GM19397 (cell line): ENCODE measurements around the gene TANC2.

Experiments used
- ATAC-seq: cut with Tn5 transposase; IDR thresholded peaks from one replicate; pipeline ENCODE4 v1.9.1; 2021; ENCODE audit warnings: mild to moderate bottlenecking, moderate library complexity; ENCODE audit not compliant: unreplicated experiment

TANC2 gene

GRCh38 chr17:62965686-62966425 is at the start of gene TANC2:
Gene TANC2 (plus strand): TSS chr17:62966235. CDS start chr17:63009560, 43,325 bp downstream.
- ATAC-seq, result peak; percentile 68

- ATAC-seq, result no peak
Observed at GRCh38 chr17:62916684-62917571, 49.1 kb upstream of the TANC2 start.

DNA sequence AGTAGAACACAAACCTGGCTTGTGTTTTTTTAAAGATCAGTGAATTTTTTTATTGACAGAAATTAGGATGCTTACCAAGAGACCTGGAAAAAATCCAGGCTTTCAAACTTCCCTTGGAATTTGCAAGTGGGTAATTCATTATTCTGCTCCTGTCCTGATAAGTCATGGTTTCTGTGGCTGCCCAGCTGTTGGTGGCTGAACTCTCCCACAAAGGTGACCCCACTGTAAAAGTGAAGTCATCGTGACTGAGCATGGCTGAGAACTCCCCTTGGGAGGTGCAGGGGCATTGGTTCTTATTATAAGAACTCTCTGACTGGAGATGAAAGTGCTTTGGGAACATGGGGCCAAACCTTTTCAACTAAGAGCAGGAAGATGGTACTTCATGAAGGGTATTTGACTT is 46.6 kb upstream of the TANC2 start:
- no peak for ATAC-seq

DNA sequence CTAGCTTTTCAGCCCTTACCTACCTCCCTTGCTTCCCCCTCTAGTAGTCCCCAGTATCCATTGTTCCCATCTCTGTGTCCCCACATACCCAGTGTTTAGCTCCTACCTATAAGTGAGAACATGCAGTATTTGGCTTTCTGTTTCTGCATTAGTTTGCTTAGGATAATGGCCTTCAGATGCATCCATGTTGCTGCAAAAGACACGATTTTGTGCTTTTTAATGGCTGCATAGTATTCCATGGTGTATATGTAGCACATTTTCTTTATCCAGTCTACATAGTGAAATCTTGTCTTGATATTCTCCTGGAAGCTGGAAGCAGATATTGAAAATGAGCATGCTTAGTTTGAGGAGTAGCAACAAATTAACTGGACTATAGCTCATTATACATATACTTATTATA is 45.7 kb upstream of the TANC2 start:
- ATAC-seq, result no peak

- ATAC-seq, result no peak
Observed at GRCh38 chr17:62921817-62922216, 44.2 kb upstream of the TANC2 start.

DNA sequence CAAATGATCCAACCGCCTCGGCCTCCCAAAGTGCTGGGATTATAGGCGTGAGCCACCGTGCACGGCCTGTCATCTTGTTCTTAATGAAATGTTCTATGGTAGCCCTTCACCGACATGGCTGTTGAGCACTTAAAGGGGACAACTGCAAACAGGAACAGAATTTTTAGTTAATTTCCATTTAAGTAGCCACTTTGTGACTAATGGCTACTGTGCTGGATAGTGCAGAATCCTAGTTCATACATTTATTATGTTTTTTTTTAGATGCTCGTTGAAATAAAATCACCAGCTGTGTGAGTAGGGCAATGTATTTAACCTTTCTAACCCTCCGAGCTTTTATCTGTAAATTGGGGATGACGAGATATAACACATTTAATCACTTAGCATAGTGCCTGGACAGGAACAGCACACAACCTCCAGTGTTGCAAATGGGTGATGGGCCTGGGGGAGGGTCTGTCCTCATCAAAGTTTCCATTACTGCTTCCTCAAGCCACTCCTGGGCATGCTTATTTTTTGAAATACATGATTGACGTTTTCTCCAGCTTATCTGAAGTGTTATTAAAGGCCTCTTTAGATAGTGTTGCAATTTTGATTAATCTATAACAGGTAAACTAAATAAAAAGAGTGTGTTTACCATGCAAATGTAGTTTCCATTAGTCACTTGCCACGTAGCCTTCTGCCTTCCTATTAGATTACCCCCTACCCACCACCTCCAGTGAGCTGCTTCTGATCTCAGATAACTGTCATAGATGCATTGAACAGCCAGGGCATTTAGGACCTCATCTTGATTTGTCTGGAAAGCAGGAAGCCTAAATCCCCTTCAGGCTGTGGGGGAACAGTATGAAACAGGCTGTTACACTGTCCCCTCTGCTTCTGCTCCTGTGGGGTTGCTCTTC is 42.5 kb upstream of the TANC2 start:
- no peak for ATAC-seq

GRCh38 chr17:62925267-62925836 is 40.7 kb upstream of the TANC2 start:
- ATAC-seq, result no peak

DNA sequence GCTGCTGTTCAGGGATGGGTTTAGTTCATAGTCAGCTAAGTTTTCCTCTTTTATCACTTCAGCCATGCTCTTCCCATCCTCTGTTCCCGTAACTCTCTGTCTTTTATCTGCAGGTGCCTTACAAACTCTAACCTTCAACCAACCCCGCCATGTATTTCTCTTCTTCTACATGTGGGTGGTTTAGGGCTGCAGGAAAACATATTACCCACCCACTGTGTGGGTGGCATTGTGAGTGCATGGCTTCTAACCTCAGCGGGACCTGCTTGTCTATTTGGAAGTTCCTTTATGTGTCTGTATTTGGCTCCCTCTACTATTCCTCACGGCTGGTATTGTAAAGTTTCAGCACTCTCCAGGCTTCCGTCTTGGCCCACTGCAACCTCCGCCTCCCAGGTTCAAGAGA is 39.0 kb upstream of the TANC2 start:
- no peak for ATAC-seq

GRCh38 chr17:62929320-62929719 is 36.7 kb upstream of the TANC2 start:
- ATAC-seq, result no peak

GRCh38 chr17:62931101-62931500 is 34.9 kb upstream of the TANC2 start:
- ATAC-seq, result no peak

- ATAC-seq, result no peak
Observed at GRCh38 chr17:62933501-62934385, 32.3 kb upstream of the TANC2 start.

- no peak for ATAC-seq
Observed at GRCh38 chr17:62935098-62935497, 30.9 kb upstream of the TANC2 start.

DNA sequence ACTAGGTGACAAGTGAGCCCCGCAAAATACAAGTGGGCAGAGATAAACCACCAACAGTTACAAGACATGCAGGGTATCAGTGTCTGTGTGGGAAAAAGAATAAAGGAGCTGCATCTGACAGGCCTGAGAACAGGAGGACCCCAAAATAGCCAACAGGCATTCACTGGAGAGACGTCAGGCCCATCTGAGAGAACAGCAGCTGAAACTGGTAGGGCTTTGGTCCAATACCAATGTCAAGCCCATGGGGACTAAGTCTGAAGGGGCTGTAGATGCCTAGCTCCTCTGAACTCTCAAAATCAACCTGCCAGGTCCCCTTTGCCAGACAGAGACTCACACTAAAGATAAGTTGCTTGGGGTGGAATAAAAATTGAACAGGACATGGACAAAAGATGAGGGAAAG is 30.5 kb upstream of the TANC2 start:
- ATAC-seq, result no peak

GRCh38 chr17:62937606-62938005 is 28.4 kb upstream of the TANC2 start:
- ATAC-seq, result no peak

- ATAC-seq, result no peak
Observed at GRCh38 chr17:62941358-62941991, 24.6 kb upstream of the TANC2 start.

DNA sequence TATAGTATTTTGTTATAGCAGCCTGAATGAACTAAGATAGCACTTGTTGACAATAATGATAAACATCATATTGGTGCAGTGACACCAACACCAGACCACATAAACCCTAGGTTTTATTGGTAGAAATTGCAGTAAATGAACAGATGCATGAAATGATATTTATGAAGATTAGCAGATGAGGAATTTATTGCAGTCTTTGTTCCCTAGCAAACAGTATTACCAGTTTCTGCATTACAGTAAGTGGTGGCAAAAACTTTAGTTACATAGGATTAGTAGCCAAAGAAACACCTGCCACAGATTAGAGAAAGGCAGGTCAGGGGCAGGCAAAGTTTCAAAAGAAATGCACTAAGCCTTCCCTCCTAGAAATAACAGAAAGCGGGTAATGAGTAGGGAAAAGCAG is 17.7 kb upstream of the TANC2 start:
- no peak for ATAC-seq

DNA sequence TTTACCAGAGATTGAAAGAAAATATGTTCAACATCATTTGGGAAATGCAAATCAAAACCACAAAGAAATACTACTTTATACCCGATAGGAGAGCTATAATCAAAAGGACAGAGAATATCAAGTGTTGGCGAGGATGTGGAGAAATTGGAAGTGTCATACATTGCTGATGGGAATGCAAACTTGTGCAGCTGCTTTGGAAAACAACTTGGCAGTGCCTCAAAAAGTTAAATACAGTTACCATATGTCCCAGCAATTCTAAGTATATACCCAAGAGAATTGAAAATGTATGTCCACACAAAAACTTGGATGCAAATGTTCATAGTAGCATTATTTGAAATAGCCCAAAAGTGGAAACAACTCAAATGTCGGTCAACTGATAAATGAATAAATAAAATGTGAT is 17.0 kb upstream of the TANC2 start:
- no peak for ATAC-seq

DNA sequence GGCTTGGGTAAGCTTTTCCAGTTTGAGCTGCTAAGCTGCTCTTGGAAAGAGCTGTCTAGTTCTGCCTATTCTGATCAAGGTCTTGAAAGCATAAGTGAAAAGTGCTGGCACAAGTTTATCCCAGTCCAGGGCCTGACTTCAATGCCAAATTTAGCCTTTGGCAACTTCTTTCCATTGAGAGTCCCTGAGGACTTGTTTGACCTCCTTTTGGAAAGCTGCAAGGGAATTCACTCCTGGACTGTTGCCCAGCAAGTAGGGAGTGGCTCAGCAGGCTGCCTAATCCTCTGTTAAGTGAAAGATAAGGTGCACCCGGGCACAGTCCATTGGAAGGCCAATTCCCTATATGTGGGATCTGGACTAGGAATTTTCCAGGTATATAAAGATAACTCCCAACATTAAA is 16.0 kb upstream of the TANC2 start:
- ATAC-seq, result no peak

DNA sequence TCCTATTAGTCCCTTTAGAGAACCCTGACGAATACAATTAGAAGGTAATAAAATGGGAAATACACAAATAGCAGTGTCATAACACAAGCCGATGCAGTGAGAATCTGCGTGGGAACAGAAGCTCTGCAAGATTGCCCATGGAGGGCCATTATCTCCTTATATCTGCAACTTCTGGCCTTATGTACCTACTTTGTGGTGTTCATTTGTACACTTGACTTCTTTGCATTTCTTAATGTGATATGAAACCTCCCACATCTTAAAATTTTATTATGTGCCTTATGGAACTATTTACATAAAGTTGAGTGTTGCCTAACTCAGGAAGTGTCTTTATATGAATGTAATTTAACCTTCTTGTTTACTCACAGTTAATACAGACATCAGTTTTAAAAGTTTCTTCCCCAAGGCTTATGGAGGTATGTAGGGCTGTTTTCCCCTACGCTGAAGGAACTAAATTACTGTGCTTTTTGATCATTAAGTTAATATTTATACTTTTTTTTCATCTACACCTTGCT is 10.1 kb upstream of the TANC2 start:
- no peak for ATAC-seq
